Natural killer cell (primary cell): Measurements from ENCODE around the gene ASH1L. TPM values are rescaled to one million over a fixed set of nuclear protein-coding genes. Genes with fewer than 3 reads are reported as not detected.

ENCODE experiments used
- ATAC-seq, 3 donors: fragments of 150-1000 bp in 2 of 3; fragments of 200-7000 bp in 1 of 3; cut with Tn5 transposase; 1 replicate in 1 of 3; 2 replicates in 2 of 3; pipeline ENCODE4 v1.10.0; 2021; ENCODE audit warnings: mild to moderate bottlenecking in 2 of 3, moderate library complexity in 2 of 3
- DNase-seq, 2 donors: peaks; one replicate each; pipeline versions ENCODE4 v3.0.0 to v3.0.0-alpha.2; 2013 to 2021; ENCODE audit warnings: mixed read lengths in 1 of 2
- H3K27ac ChIP-seq: one replicate; pipeline ENCODE4 v1.5.1; 2013; ENCODE audit warnings: mild to moderate bottlenecking, low read length
- H3K27me3 ChIP-seq: one replicate; pipeline ENCODE4 v1.6.1; 2013; ENCODE audit warnings: low read length; ENCODE audit not compliant: control insufficient read depth, insufficient read depth
- H3K36me3 ChIP-seq: one replicate; pipeline ENCODE4 v1.6.1; 2013; ENCODE audit warnings: low read length; ENCODE audit not compliant: control insufficient read depth, insufficient read depth
- H3K4me1 ChIP-seq: one replicate; pipeline ENCODE4 v1.6.1; 2013; ENCODE audit warnings: low read length; ENCODE audit not compliant: control insufficient read depth, insufficient read depth
- H3K4me3 ChIP-seq: one replicate; pipeline ENCODE4 v1.5.1; 2013; ENCODE audit warnings: low read length
- H3K9me3 ChIP-seq: one replicate; pipeline ENCODE4 v1.6.1; 2013; ENCODE audit warnings: low read length; ENCODE audit not compliant: control insufficient read depth, insufficient read depth
- H3K27ac Mint-ChIP-seq, 2 donors: one replicate each; pipeline ENCODE4 v1.8.0; 2022; ENCODE audit warnings: mild to moderate bottlenecking in 2 of 2, mixed read lengths in 2 of 2, moderate library complexity in 1 of 2
- H3K27me3 Mint-ChIP-seq, 2 donors: one replicate each; pipeline ENCODE4 v1.8.0; 2022; ENCODE audit warnings: low read depth in 2 of 2, mixed read lengths in 2 of 2
- H3K36me3 Mint-ChIP-seq: one replicate; pipeline ENCODE4 v1.8.0; 2022; ENCODE audit warnings: mixed read lengths
- H3K4me1 Mint-ChIP-seq, 2 donors: one replicate each; pipeline ENCODE4 v1.8.0; 2022; ENCODE audit warnings: mixed read lengths in 2 of 2
- H3K4me3 Mint-ChIP-seq: one replicate; pipeline ENCODE4 v1.8.0; 2022; ENCODE audit warnings: mild to moderate bottlenecking, moderate library complexity, mixed read lengths
- H3K9me3 Mint-ChIP-seq, 2 donors: one replicate each; pipeline ENCODE4 v1.8.0; 2022; ENCODE audit warnings: mixed read lengths in 2 of 2
- CTCF ChIP-seq: fragments of 200-600 bp; IDR thresholded peaks from one replicate; pipeline ENCODE4 v1.8.0; 2022; ENCODE audit warnings: antibody characterized with exemption
- WGBS: methylation state at CpG from one replicate; pipeline ENCODE4 v1.1.7; 2013; ENCODE audit warnings: missing lambda C conversion rate; ENCODE audit not compliant: insufficient coverage; 5-methylcytosine and 5-hydroxymethylcytosine counted together
- intact Hi-C: fragments of 100-400 bp; cut with micrococcal nuclease; formaldehyde crosslinking; loops from one replicate; pipeline ENCODE4 v1.14.2; 2022
- total RNA-seq, 4 donors: library from RNA; stranded (reverse); fragments of 120-200 nt in 1 of 4; gene quantifications; one replicate each; pipeline versions ENCODE4 v1.2.3 to v1.2.4, GENCODE V29; 2013 to 2022

ASH1L gene
- total RNA-seq, 3 donors from 2014 or later (not counting 1 experiment from before 2014, with no cell fraction given): 82.2 to 99.5 (median 91.9) TPM

- H3K4me3 ChIP-seq: peak overlapping the region; percentile 99
- no peak overlapping the region for H3K27ac Mint-ChIP-seq
- DNase-seq (peak in 1 of 2 donors; percentile 35), ATAC-seq (no peak)
- H3K36me3 ChIP-seq: peaks cover 2% of the 10 kb centered on the region
- TF ChIP-seq CTCF: no peak
- no peaks in the 10 kb centered on the region for H3K27me3 ChIP-seq
- no peaks in the 10 kb centered on the region for H3K9me3 Mint-ChIP-seq
- intact Hi-C loops: loop anchor here (2.0 to 5.0 kb wide), 2 partner anchors 44 to 240 kb away; partner anchors contain the start of gene ASH1L
- H3K4me3 Mint-ChIP-seq: peak overlapping the region; percentile 64
- H3K27ac ChIP-seq: no peak overlapping the region
- H3K9me3 ChIP-seq: no peaks in the 10 kb centered on the region
- 3% methylated on average over 28 of the region's 28 CpGs for WGBS
- no peaks in the 10 kb centered on the region for H3K27me3 Mint-ChIP-seq
- peaks cover 38% of the 10 kb centered on the region for H3K4me1 ChIP-seq
- H3K36me3 Mint-ChIP-seq: no peaks in the 10 kb centered on the region
- peaks cover 21 to 53% of the 10 kb centered on the region in 2 donors for H3K4me1 Mint-ChIP-seq
Observed at GRCh38 chr1:155322571-155322952, 240.0 kb downstream of the ASH1L start.

GRCh38 chr1:155321639-155322503 is 240.7 kb downstream of the ASH1L start:
- Mint-ChIP-seq H3K9me3 (no peaks in the 10 kb centered on the region), H3K27ac (no peak overlapping the region), H3K36me3 (no peaks in the 10 kb centered on the region), H3K27me3 (no peaks in the 10 kb centered on the region), H3K4me1 (peaks cover 21 to 53% of the 10 kb centered on the region in 2 donors), H3K4me3 (peak overlapping the region; percentile 64)
- H3K27ac ChIP-seq: no peak overlapping the region
- no peaks in the 10 kb centered on the region for H3K9me3 ChIP-seq
- no peak for TF ChIP-seq CTCF
- ATAC-seq (no peak), DNase-seq (peak in 1 of 2 donors; percentile 14)
- intact Hi-C loops: loop anchor here (2.0 to 5.0 kb wide), 2 partner anchors 43 to 240 kb away; partner anchors contain the start of gene ASH1L
- WGBS: 82% methylated on average over 27 of the region's 27 CpGs
- no peaks in the 10 kb centered on the region for H3K27me3 ChIP-seq
- peaks cover 2% of the 10 kb centered on the region for H3K36me3 ChIP-seq
- peaks cover 38% of the 10 kb centered on the region for H3K4me1 ChIP-seq
- no peak overlapping the region for H3K4me3 ChIP-seq

GRCh38 chr1:155320661-155321617 is 241.7 kb downstream of the ASH1L start, which contains the start of gene RUSC1:
RUSC1 (plus strand) TSS chr1:155320894; CDS start chr1:155321774, 880 bp downstream.
- ATAC-seq: peak; percentile 38 to 47 (median 39)

More at GRCh38 chr1:155320661-155321617, 241.7 kb downstream of the ASH1L start, which contains the start of gene RUSC1:
- no peaks in the 10 kb centered on the region for H3K27me3 ChIP-seq
- peak within 1 kb of the TSS in 1 of 2 donors; percentile 57 for H3K27ac Mint-ChIP-seq
- H3K36me3 ChIP-seq: peaks cover 2% of the 10 kb centered on the region
- H3K9me3 ChIP-seq: no peaks in the 10 kb centered on the region
- peak; percentile 65 to 82 for DNase-seq
- peak within 1 kb of the TSS; percentile 74 for H3K4me3 Mint-ChIP-seq
- TF ChIP-seq CTCF: no peak
- no peaks in the 10 kb centered on the region for H3K9me3 Mint-ChIP-seq
- H3K4me3 ChIP-seq: peak within 1 kb of the TSS; percentile 14
- no peaks in the 10 kb centered on the region for H3K27me3 Mint-ChIP-seq
- intact Hi-C loops: loop anchor here (5.0 kb wide), 1 partner anchor 241 kb away; the partner anchor contains the start of gene ASH1L
- H3K4me1 ChIP-seq: peaks cover 38% of the 10 kb centered on the region
- no peak within 1 kb of the TSS for H3K27ac ChIP-seq
- peaks cover 18 to 48% of the 10 kb centered on the region in 2 donors for H3K4me1 Mint-ChIP-seq
- H3K36me3 Mint-ChIP-seq: no peaks in the 10 kb centered on the region
- WGBS: 28% methylated on average over 50 of the region's 51 CpGs
